Activated CD4-positive, CD25-positive, alpha-beta regulatory T cell treated with anti-CD3 and anti-CD28 coated beads, Interleukin-2, amount 50 U/mL, for 24 hours (primary cell): ENCODE measurements around the gene TAF11L5.
"Not testable (repeated sequence)": the region's sequence is repeated elsewhere in the genome, so short reads cannot be mapped to it uniquely, and the experiment has no call there.

Source experiments
- ATAC-seq, 2 donors: fragments of 150-1000 bp; cut with Tn5 transposase; one replicate each; pipeline ENCODE4 v1.10.0; 2021; ENCODE audit warnings: mild to moderate bottlenecking in 1 of 2, moderate library complexity in 1 of 2

TAF11L5 gene

GRCh38 chr5:17524935-17525334 is at the start of gene TAF11L5:
Gene TAF11L5, plus strand, starts transcription at chr5:17525235.
- ATAC-seq: not testable (repeated sequence)

GRCh38 chr5:17477043-17477442 is 48.0 kb upstream of the TAF11L5 start:
- no peak for ATAC-seq

GRCh38 chr5:17477573-17478265 is 47.3 kb upstream of the TAF11L5 start:
- no peak for ATAC-seq

- ATAC-seq: no peak
Measured at GRCh38 chr5:17481378-17481777, 43.7 kb upstream of the TAF11L5 start.

GRCh38 chr5:17482790-17483189 is 42.2 kb upstream of the TAF11L5 start:
- no peak for ATAC-seq

GRCh38 chr5:17486464-17487173 is 38.4 kb upstream of the TAF11L5 start:
- not testable (repeated sequence) for ATAC-seq

GRCh38 chr5:17487174-17487512 is 37.9 kb upstream of the TAF11L5 start:
- no peak for ATAC-seq

- ATAC-seq: not testable (repeated sequence)
Measured at GRCh38 chr5:17491257-17491656, 33.8 kb upstream of the TAF11L5 start.

GRCh38 chr5:17492770-17493169 is 32.3 kb upstream of the TAF11L5 start:
- no peak for ATAC-seq

GRCh38 chr5:17497446-17497845 is 27.6 kb upstream of the TAF11L5 start:
- ATAC-seq: no peak

- ATAC-seq: not testable (repeated sequence)
Measured at GRCh38 chr5:17497931-17498330, 27.1 kb upstream of the TAF11L5 start, which contains the start of gene TAF11L2. Gene TAF11L2, plus strand, starts transcription at chr5:17498231.

- no peak for ATAC-seq
Measured at GRCh38 chr5:17511775-17512325, 13.2 kb upstream of the TAF11L5 start.

GRCh38 chr5:17517526-17517925 is 7.5 kb upstream of the TAF11L5 start:
- not testable (repeated sequence) for ATAC-seq

- ATAC-seq: not testable (repeated sequence)
Measured at GRCh38 chr5:17518067-17518466, 7.0 kb upstream of the TAF11L5 start, which contains the start of gene TAF11L3. Gene TAF11L3, plus strand, starts transcription at chr5:17518367.

GRCh38 chr5:17519508-17519907 is 5.5 kb upstream of the TAF11L5 start:
- ATAC-seq: not testable (repeated sequence)

GRCh38 chr5:17521501-17521900 is 3.5 kb upstream of the TAF11L5 start, which contains the start of gene TAF11L4:
Gene TAF11L4, plus strand, starts transcription at chr5:17521801.
- not testable (repeated sequence) for ATAC-seq

- not testable (repeated sequence) for ATAC-seq
Measured at GRCh38 chr5:17526504-17526903, 1.5 kb downstream of the TAF11L5 start.

- ATAC-seq: not testable (repeated sequence)
Measured at GRCh38 chr5:17528369-17528768, 3.3 kb downstream of the TAF11L5 start, which contains the start of gene TAF11L6. Gene TAF11L6, plus strand, starts transcription at chr5:17528669.
